Measurements from ENCODE around the gene FAM209B. TPM values are rescaled to one million over a fixed set of nuclear protein-coding genes. Genes with fewer than 3 reads are reported as not detected.
"Not testable (repeated sequence)": the region's sequence is repeated elsewhere in the genome, so short reads cannot be mapped to it uniquely, and the experiment has no call there.

FAM209B gene
- total and polyA plus RNA-seq, 2 experiments from 2014 or later: not detected

DNA sequence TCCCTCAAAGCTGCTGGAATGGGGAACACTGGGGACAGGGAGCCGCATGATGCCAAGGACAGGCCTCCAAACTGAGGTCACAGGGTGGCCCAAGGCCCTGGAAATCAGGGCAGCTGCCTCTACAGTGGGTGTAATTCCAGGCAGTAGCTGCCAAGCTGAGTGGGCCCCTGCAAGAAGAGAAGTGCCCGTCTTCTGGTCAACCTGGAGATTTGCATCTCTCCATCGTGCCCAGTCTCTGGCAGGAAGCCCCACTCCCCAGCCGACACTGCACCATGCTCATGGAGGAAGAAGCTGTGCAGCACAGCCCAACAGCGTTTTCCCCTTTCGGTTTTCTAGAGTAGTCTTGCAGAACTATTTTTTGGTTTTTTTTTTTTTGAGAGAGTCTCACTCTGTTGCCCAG is 10.7 kb upstream of the FAM209B start:
- Histone ChIP-seq H3K9me2 (replicated peaks; ENCODE audit: insufficient read depth) (no peaks in the 10 kb centered on the region), H4K20me1 (ENCODE audit: insufficient read depth, poor library complexity, severe bottlenecking) (no peaks in the 10 kb centered on the region), H3K4me1 (ENCODE audit: insufficient read depth) (no peaks in the 10 kb centered on the region), H3K27ac (no peak overlapping the region), H3K36me3 (replicated peaks; ENCODE audit: insufficient read depth, low read depth) (no peaks in the 10 kb centered on the region), H3K79me2 (no peaks in the 10 kb centered on the region), H3K9me3 (ENCODE audit: low read depth) (peaks cover 5% of the 10 kb centered on the region), H3K4me2 (no peak overlapping the region), H3K4me3 (no peak overlapping the region), H2AFZ (no peak overlapping the region), H3K27me3 (no peaks in the 10 kb centered on the region)
- WGBS (ENCODE audit: low lambda C conversion rate, missing lambda C conversion rate): 96% methylated on average over 6 of the region's 6 CpGs
- no peak for DNase-seq (ENCODE audit: low spot score)
- TF ChIP-seq, protein P1, sequence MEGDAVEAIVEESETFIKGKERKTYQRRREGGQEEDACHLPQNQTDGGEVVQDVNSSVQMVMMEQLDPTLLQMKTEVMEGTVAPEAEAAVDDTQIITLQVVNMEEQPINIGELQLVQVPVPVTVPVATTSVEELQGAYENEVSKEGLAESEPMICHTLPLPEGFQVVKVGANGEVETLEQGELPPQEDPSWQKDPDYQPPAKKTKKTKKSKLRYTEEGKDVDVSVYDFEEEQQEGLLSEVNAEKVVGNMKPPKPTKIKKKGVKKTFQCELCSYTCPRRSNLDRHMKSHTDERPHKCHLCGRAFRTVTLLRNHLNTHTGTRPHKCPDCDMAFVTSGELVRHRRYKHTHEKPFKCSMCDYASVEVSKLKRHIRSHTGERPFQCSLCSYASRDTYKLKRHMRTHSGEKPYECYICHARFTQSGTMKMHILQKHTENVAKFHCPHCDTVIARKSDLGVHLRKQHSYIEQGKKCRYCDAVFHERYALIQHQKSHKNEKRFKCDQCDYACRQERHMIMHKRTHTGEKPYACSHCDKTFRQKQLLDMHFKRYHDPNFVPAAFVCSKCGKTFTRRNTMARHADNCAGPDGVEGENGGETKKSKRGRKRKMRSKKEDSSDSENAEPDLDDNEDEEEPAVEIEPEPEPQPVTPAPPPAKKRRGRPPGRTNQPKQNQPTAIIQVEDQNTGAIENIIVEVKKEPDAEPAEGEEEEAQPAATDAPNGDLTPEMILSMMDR (IDR thresholded peaks at IDR 0.05; ENCODE audit: poor library complexity): no peak
- TF ChIP-seq EZH2 (IDR thresholded peaks at IDR 0.05; ENCODE audit: borderline replicate concordance) (no peak), EZH2phosphoT487 (IDR thresholded peaks at IDR 0.05; ENCODE audit: low read depth, severe bottlenecking, unreplicated experiment) (no peak)

DNA sequence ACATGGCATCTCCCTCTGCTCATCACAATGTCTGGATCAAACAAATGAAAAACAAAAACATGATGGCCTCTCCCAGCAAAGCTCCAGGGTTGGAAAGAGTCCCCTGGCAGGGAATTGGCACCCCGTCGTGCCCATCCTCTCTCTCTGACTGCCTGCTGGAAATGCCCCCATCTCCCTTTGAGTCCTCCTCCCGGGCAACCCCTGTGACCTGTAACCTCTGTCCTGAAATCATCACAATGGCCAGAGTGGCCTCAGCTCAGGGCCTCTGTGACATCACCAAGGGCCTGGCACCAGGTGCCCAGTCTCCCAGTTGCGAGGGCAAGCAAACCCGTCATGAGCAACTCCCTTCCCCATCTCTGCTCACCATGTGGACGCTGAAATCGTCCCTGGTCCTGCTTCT is 8.6 kb upstream of the FAM209B start, which contains the start of gene FAM209A:
Gene FAM209A, plus strand, starts transcription at position 301 of the 400 bp plus-strand sequence. Its CDS starts 65 bp downstream, at position 366.
- not testable (repeated sequence) for DNase-seq (ENCODE audit: low spot score); H4K20me1 ChIP-seq (ENCODE audit: insufficient read depth, poor library complexity, severe bottlenecking); H3K27me3 ChIP-seq; H3K4me1 ChIP-seq (ENCODE audit: insufficient read depth); H3K9me3 ChIP-seq (ENCODE audit: low read depth); H3K36me3 ChIP-seq (replicated peaks; ENCODE audit: insufficient read depth, low read depth); H2AFZ ChIP-seq; H3K27ac ChIP-seq; H3K4me2 ChIP-seq; H3K9me2 ChIP-seq (replicated peaks; ENCODE audit: insufficient read depth); H3K4me3 ChIP-seq; H3K79me2 ChIP-seq
- 94% methylated on average over 7 of the region's 7 CpGs for WGBS (ENCODE audit: low lambda C conversion rate, missing lambda C conversion rate)

DNA sequence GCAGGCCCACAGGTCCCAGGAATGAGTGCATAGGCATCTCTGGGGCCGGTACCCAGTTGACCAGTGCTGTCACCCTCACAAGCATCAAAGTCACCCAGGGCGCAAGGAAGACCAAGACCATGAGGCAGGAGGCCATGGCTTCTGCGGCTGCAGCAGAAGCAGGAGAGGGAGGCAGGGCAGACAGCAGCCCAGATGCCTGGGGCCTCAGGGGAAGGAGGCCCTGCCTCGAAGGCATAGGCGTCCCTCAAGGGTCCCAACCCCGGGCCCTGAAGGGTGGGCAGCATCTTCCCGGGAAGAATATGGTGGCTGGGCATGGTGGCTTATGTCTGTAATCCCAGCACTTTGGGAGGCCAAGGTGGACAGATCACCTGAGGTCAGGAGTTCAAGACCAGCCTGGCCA is 5.5 kb upstream of the FAM209B start:
- Histone ChIP-seq H3K79me2 (no peaks in the 10 kb centered on the region), H3K27ac (no peak overlapping the region), H3K4me2 (no peak overlapping the region), H3K27me3 (no peaks in the 10 kb centered on the region), H4K20me1 (ENCODE audit: insufficient read depth, poor library complexity, severe bottlenecking) (no peaks in the 10 kb centered on the region), H2AFZ (no peak overlapping the region), H3K36me3 (replicated peaks; ENCODE audit: insufficient read depth, low read depth) (no peaks in the 10 kb centered on the region), H3K4me1 (ENCODE audit: insufficient read depth) (no peaks in the 10 kb centered on the region), H3K9me3 (ENCODE audit: low read depth) (no peaks in the 10 kb centered on the region), H3K9me2 (replicated peaks; ENCODE audit: insufficient read depth) (no peaks in the 10 kb centered on the region), H3K4me3 (no peak overlapping the region)
- no peak for DNase-seq (ENCODE audit: low spot score)
- no peak for TF ChIP-seq EZH2 (IDR thresholded peaks at IDR 0.05; ENCODE audit: borderline replicate concordance)
- TF ChIP-seq, protein P1 (IDR thresholded peaks at IDR 0.05; ENCODE audit: poor library complexity): no peak
- TF ChIP-seq EZH2phosphoT487 (IDR thresholded peaks at IDR 0.05; ENCODE audit: low read depth, severe bottlenecking, unreplicated experiment): no peak
- WGBS (ENCODE audit: low lambda C conversion rate, missing lambda C conversion rate): 96% methylated on average over 7 of the region's 7 CpGs

DNA sequence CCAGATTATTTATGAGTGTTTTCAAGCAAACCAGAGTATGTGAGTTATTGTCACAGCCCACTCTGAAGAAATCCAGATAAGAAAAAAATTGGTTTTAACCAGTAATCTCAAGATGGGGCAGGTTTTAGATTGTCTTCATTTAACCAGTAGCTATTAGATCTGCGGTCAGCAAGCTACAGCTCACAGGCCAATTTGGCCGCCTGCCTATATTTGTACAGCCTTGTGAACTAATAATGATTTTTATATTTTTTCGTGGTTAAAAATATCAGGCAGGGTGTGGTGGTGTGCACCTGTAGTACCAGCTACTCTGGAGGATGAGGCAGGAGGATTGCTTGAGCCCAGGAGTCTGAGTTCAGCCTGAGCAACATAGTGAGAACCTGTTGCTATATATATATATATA is 5.0 kb downstream of the FAM209B start:
- H2AFZ ChIP-seq: no peak overlapping the region
- H3K4me3 ChIP-seq: no peak overlapping the region
- no peaks in the 10 kb centered on the region for H3K79me2 ChIP-seq
- no peaks in the 10 kb centered on the region for H3K4me1 ChIP-seq (ENCODE audit: insufficient read depth)
- WGBS (ENCODE audit: low lambda C conversion rate, missing lambda C conversion rate): 83% methylated on average over 3 of the region's 3 CpGs
- H4K20me1 ChIP-seq (ENCODE audit: insufficient read depth, poor library complexity, severe bottlenecking): no peaks in the 10 kb centered on the region
- DNase-seq (ENCODE audit: low spot score): no peak
- no peaks in the 10 kb centered on the region for H3K36me3 ChIP-seq (replicated peaks; ENCODE audit: insufficient read depth, low read depth)
- H3K9me2 ChIP-seq (replicated peaks; ENCODE audit: insufficient read depth): no peaks in the 10 kb centered on the region
- no peaks in the 10 kb centered on the region for H3K9me3 ChIP-seq (ENCODE audit: low read depth)
- H3K27ac ChIP-seq: no peak overlapping the region
- TF ChIP-seq EZH2phosphoT487 (IDR thresholded peaks at IDR 0.05; ENCODE audit: low read depth, severe bottlenecking, unreplicated experiment) (no peak), EZH2 (IDR thresholded peaks at IDR 0.05; ENCODE audit: borderline replicate concordance) (no peak)
- TF ChIP-seq, protein P1 (IDR thresholded peaks at IDR 0.05; ENCODE audit: poor library complexity): no peak
- no peaks in the 10 kb centered on the region for H3K27me3 ChIP-seq
- no peak overlapping the region for H3K4me2 ChIP-seq

Data from hepatocyte (in vitro differentiated cells).